H1 (cell line): ENCODE measurements around the gene PLBD2. TPM values are rescaled to one million over a fixed set of nuclear protein-coding genes. Genes with fewer than 3 reads are reported as not detected.

Experiments used
- CTCF ChIA-PET: fragments of 300-600 bp; sonication (Branson Sonifier 250); formaldehyde crosslinking; loops from one replicate; lab custom pipeline; 2021; ENCODE audit not compliant: partially characterized antibody; lab: Charles Lee
- POLR2A ChIA-PET: fragments of 300-600 bp; sonication (Branson Sonifier 250); formaldehyde crosslinking; loops from one replicate; lab custom pipeline; 2021; ENCODE audit warnings: inconsistent platforms; ENCODE audit not compliant: partially characterized antibody; lab: Charles Lee
- DNase-seq, 2 experiments: peaks; one replicate each; pipeline versions ENCODE4 v3.0.0 to v3.0.0-alpha.2; 2010 to 2022; ENCODE audit warnings: low spot score in 2 of 2, low read depth in 1 of 2, mixed read lengths in 1 of 2
- FAIRE-seq: peaks from 2 replicates; lab custom pipeline; 2011; peaks lifted over from hg19 to GRCh38; lab: Jason Lieb, UNC
- H2AFZ ChIP-seq: 2 replicates; pipeline ENCODE4 v1.8.1; 2012; ENCODE audit warnings: low read length, inconsistent platforms
- H2AK5ac ChIP-seq: 2 replicates; pipeline ENCODE4 v1.6.1; 2013; ENCODE audit warnings: low read depth, low read length
- H2BK120ac ChIP-seq: replicated peaks from 2 replicates; pipeline ENCODE3; 2013; ENCODE audit warnings: low read depth, low read length, inconsistent platforms
- H2BK12ac ChIP-seq: 2 replicates; pipeline ENCODE4 v1.6.1; 2013; ENCODE audit warnings: low read depth, low read length
- H2BK15ac ChIP-seq: 2 replicates; pipeline ENCODE4 v1.6.1; 2013; ENCODE audit warnings: low read length
- H2BK20ac ChIP-seq: 2 replicates; pipeline ENCODE4 v1.6.1; 2013; ENCODE audit warnings: low read length
- H2BK5ac ChIP-seq: 2 replicates; pipeline ENCODE4 v1.6.1; 2013; ENCODE audit warnings: low read depth, low read length
- H3K14ac ChIP-seq: 2 replicates; pipeline ENCODE4 v1.6.1; 2013; ENCODE audit warnings: inconsistent platforms; ENCODE audit not compliant: insufficient read length
- H3K18ac ChIP-seq: 2 replicates; pipeline ENCODE4 v1.6.1; 2013; ENCODE audit warnings: low read length; ENCODE audit errors: extremely low read depth
- H3K23ac ChIP-seq: 2 replicates; pipeline ENCODE4 v1.6.1; 2013; ENCODE audit warnings: inconsistent platforms; ENCODE audit not compliant: insufficient read length
- H3K23me2 ChIP-seq: 2 replicates; pipeline ENCODE4 v1.6.1; 2013; ENCODE audit warnings: low read depth, low read length
- H3K27ac ChIP-seq: 2 replicates; pipeline ENCODE4 v1.6.1; 2011; ENCODE audit warnings: low read depth, low read length, inconsistent platforms
- H3K27me3 ChIP-seq, 4 experiments: replicated peaks in 1 of 4; 1 replicate in 1 of 4; 2 replicates in 3 of 4; pipeline versions ENCODE4 v1.6.1 to v1.8.1; 2011 to 2013; ENCODE audit warnings: low read length in 3 of 4, mild to moderate bottlenecking in 3 of 4, inconsistent platforms in 2 of 4, mixed read lengths in 2 of 4, moderate library complexity in 1 of 4; ENCODE audit not compliant: control insufficient read depth in 3 of 4, insufficient read depth in 3 of 4; ENCODE audit errors: extremely low read depth in 1 of 4
- H3K36me3 ChIP-seq, 4 experiments: 2 replicates each; pipeline versions ENCODE4 v1.6.1 to v1.8.1; 2011 to 2013; ENCODE audit warnings: mild to moderate bottlenecking in 4 of 4, low read length in 3 of 4, moderate library complexity in 2 of 4, control low read depth in 1 of 4, inconsistent platforms in 1 of 4; ENCODE audit not compliant: insufficient read depth in 4 of 4, control insufficient read depth in 2 of 4
- H3K4ac ChIP-seq: replicated peaks from 2 replicates; pipeline ENCODE3; 2013; ENCODE audit warnings: low read length, low read depth, mixed read lengths, inconsistent platforms; ENCODE audit not compliant: insufficient read length
- H3K4me1 ChIP-seq, 4 experiments: replicated peaks in 1 of 4; 1 replicate in 1 of 4; 2 replicates in 3 of 4; pipeline versions ENCODE4 v1.6.1 to v1.8.1; 2011 to 2013; ENCODE audit warnings: low read length in 3 of 4, inconsistent platforms in 2 of 4, mixed read lengths in 1 of 4; ENCODE audit not compliant: insufficient read depth in 4 of 4, control insufficient read depth in 3 of 4
- H3K4me2 ChIP-seq, 2 experiments: 2 replicates each; pipeline versions ENCODE4 v1.6.1 to v1.8.1; 2011 to 2013; ENCODE audit warnings: low read depth in 2 of 2, low read length in 2 of 2, control low read depth in 1 of 2, inconsistent platforms in 1 of 2, mild to moderate bottlenecking in 1 of 2; ENCODE audit not compliant: insufficient read depth in 1 of 2
- H3K4me3 ChIP-seq, 4 experiments: fragments of 200-600, 300-600 bp in 1 of 4; sonication (generic), shearing (Covaris generic), sonication (Bioruptor Twin) in 1 of 4; 2 replicates each; pipeline versions ENCODE4 v1.5.1 to v1.8.1; 2011 to 2016; ENCODE audit warnings: low read length in 4 of 4, low read depth in 3 of 4, control low read depth in 2 of 4, inconsistent platforms in 2 of 4, mild to moderate bottlenecking in 2 of 4, mixed read lengths in 1 of 4, moderate library complexity in 1 of 4; ENCODE audit not compliant: insufficient read depth in 2 of 4; ENCODE audit errors: extremely low read depth in 1 of 4
- H3K56ac ChIP-seq: replicated peaks from 2 replicates; pipeline ENCODE3; 2013; ENCODE audit warnings: low read depth, mild to moderate bottlenecking, mixed read lengths, low read length, inconsistent platforms; ENCODE audit not compliant: insufficient read length
- H3K79me1 ChIP-seq: 2 replicates; pipeline ENCODE4 v1.6.1; 2013; ENCODE audit warnings: low read depth, low read length, control low read depth
- H3K79me2 ChIP-seq, 2 experiments: 2 replicates each; pipeline versions ENCODE4 v1.6.1 to v1.8.1; 2012 to 2013; ENCODE audit warnings: low read length in 2 of 2, mild to moderate bottlenecking in 2 of 2, inconsistent platforms in 1 of 2; ENCODE audit not compliant: insufficient read depth in 2 of 2, control insufficient read depth in 1 of 2
- H3K9ac ChIP-seq, 4 experiments: replicated peaks in 1 of 4; 1 replicate in 1 of 4; 2 replicates in 3 of 4; pipeline versions ENCODE4 v1.6.1 to v1.8.1; 2011 to 2013; ENCODE audit warnings: low read depth in 3 of 4, low read length in 3 of 4, control low read depth in 2 of 4, mild to moderate bottlenecking in 2 of 4, moderate library complexity in 2 of 4, inconsistent platforms in 1 of 4; ENCODE audit errors: extremely low read depth in 1 of 4
- H3K9me3 ChIP-seq, 2 experiments: 2 replicates each; pipeline versions ENCODE4 v1.6.1 to v1.8.1; 2012 to 2013; ENCODE audit warnings: mild to moderate bottlenecking in 2 of 2, moderate library complexity in 2 of 2, control low read depth in 1 of 2, inconsistent platforms in 1 of 2, low read depth in 1 of 2, low read length in 1 of 2, mixed read lengths in 1 of 2; ENCODE audit not compliant: insufficient read depth in 2 of 2
- H4K20me1 ChIP-seq, 2 experiments: replicated peaks in 1 of 2; 2 replicates each; pipeline versions ENCODE3 to v1.8.1; 2011 to 2013; ENCODE audit warnings: inconsistent platforms in 2 of 2, low read length in 2 of 2, mild to moderate bottlenecking in 1 of 2; ENCODE audit not compliant: insufficient read depth in 2 of 2, control insufficient read depth in 1 of 2
- H4K5ac ChIP-seq: 2 replicates; pipeline ENCODE4 v1.6.1; 2013; ENCODE audit warnings: low read length, low read depth, mixed read lengths, inconsistent platforms; ENCODE audit not compliant: insufficient read length
- H4K8ac ChIP-seq: 2 replicates; pipeline ENCODE4 v1.8.0; 2013; ENCODE audit warnings: mild to moderate bottlenecking, moderate library complexity, low read length, inconsistent platforms; ENCODE audit not compliant: insufficient read depth; ENCODE audit errors: extremely low read depth
- H4K91ac ChIP-seq: replicated peaks from 2 replicates; pipeline ENCODE3; 2013; ENCODE audit warnings: low read length, mixed read lengths, inconsistent platforms; ENCODE audit not compliant: insufficient read length
- BACH1 ChIP-seq: IDR thresholded peaks from 2 replicates; pipeline ENCODE4 v1.6.1; 2012; ENCODE audit warnings: low read length, improper control_type of control experiment
- CEBPB ChIP-seq: IDR thresholded peaks from 2 replicates; pipeline ENCODE4 v1.6.1; 2012; ENCODE audit warnings: low read depth, low read length
- KDM5A ChIP-seq: fragments of 200-600 bp; IDR thresholded peaks from 2 replicates; pipeline ENCODE4 v1.7.1; 2012; ENCODE audit warnings: mild to moderate bottlenecking, low read length, inconsistent platforms, mixed read lengths
- POU5F1 ChIP-seq: IDR thresholded peaks from 2 replicates; pipeline ENCODE4 v1.6.1; 2011; ENCODE audit warnings: low read depth, mild to moderate bottlenecking, low read length, moderate library complexity
- SIN3A ChIP-seq, 2 experiments: IDR thresholded peaks in 1 of 2; conservative IDR thresholded peaks in 1 of 2; 2 replicates each; pipeline ENCODE4 v1.6.1; 2011 to 2012; ENCODE audit warnings: low read length in 2 of 2, improper control_type of control experiment in 1 of 2, low read depth in 1 of 2, mild to moderate bottlenecking in 1 of 2
- SIRT6 ChIP-seq: IDR thresholded peaks from one replicate; pipeline ENCODE4 v1.7.1; 2012; ENCODE audit warnings: low read length, inconsistent platforms
- SIX5 ChIP-seq: IDR thresholded peaks from 2 replicates; pipeline ENCODE4 v1.6.1; 2011; ENCODE audit warnings: mild to moderate bottlenecking, low read depth, low read length
- SUZ12 ChIP-seq: fragments of 200-600 bp; sonication (generic); IDR thresholded peaks from 2 replicates; pipeline ENCODE4 v1.6.1; 2012; ENCODE audit warnings: mild to moderate bottlenecking, inconsistent platforms, low read length, moderate library complexity, mixed read lengths
- WGBS, 2 experiments: shearing (Covaris generic) in 1 of 2; methylation state at CpG; one replicate each; pipeline versions ENCODE4 v1.1.6 to v1.1.7; 2013 to 2015; ENCODE audit warnings: low lambda C conversion rate in 2 of 2, mixed read lengths in 2 of 2, inconsistent platforms in 1 of 2, low coverage in 1 of 2, missing lambda C conversion rate in 1 of 2; ENCODE audit not compliant: insufficient replicate concordance in 2 of 2, insufficient coverage in 1 of 2, insufficient read length in 1 of 2; ENCODE audit errors: extremely low coverage in 1 of 2, missing lambda C conversion rate in 1 of 2; 5-methylcytosine and 5-hydroxymethylcytosine counted together
- polyA plus RNA-seq, 7 experiments: library from polyadenylated mRNA; depleted of rRNA in 3 of 7; stranded (reverse) in 5 of 7; unstranded in 2 of 7; fragments of >200 nt in 5 of 7; fragments of 200-250 nt in 2 of 7; gene quantifications; 1 replicate in 5 of 7; 2 replicates in 1 of 7; 4 replicates in 1 of 7; pipeline versions ENCODE4 v1.2.1 to v1.2.3, GENCODE V29; 2011 to 2013; ENCODE audit warnings: missing spikeins in 2 of 7, mixed read lengths in 2 of 7
- total RNA-seq: library from RNA; stranded (reverse); fragmentation: NEBNext Ultra II Directional; extraction: Animal tissue kit (Norgen Biotek cat#: 25700); gene quantifications from 2 replicates; pipeline ENCODE4 v1.2.1, GENCODE V29; 2021

PLBD2 gene
- total and polyA plus RNA-seq, 2 of the 8 experiments (the other 6 are each of a cell fraction or from before 2014, with no cell fraction given), result 16.8 to 33.5 TPM

- H3K4me1 ChIP-seq, result 0 out of 7 replicates have a peak, but pooled peaks cover 0 to 3% (median 0%) of the 10 kb centered on the region in 4 experiments
- H4K5ac ChIP-seq, result no peak overlapping the region
- no peak overlapping the region for H2AK5ac ChIP-seq
- no peak overlapping the region for H3K18ac ChIP-seq
- no peak overlapping the region for H3K4ac ChIP-seq
- FAIRE-seq (no peak), DNase-seq (no peak)
- H3K27ac ChIP-seq, result no peak overlapping the region
- H4K8ac ChIP-seq, result no peak overlapping the region
- H3K23me2 ChIP-seq, result peaks cover 7% of the 10 kb centered on the region; the same call in 1 of the 2 replicates
- 87% methylated on average over 5 of the region's 5 CpGs; no CpG with 5 or more reads in 1 of the 2 experiments for WGBS, 2 experiments
- H3K4me2 ChIP-seq, result no peak overlapping the region
- no peak overlapping the region for H3K4me3 ChIP-seq
- no peaks in the 10 kb centered on the region for H3K9me3 ChIP-seq
- CTCF ChIA-PET, result interaction anchor here (1.1 kb wide), 1 partner anchor 20 kb away, joined by 3 read pairs; no protein-coding TSS in a partner anchor
- H3K36me3 ChIP-seq, result no peaks in the 10 kb centered on the region; a peak in 2 of 8 replicates
- H3K56ac ChIP-seq, result no peak overlapping the region
- H3K23ac ChIP-seq, result no peak overlapping the region
- POLR2A ChIA-PET, result no interaction called here
- no peaks in the 10 kb centered on the region for H3K79me2 ChIP-seq
- no peak overlapping the region for H2BK20ac ChIP-seq
- H2BK15ac ChIP-seq, result no peak overlapping the region
- no peak overlapping the region for H4K91ac ChIP-seq
- no peak overlapping the region for H2BK120ac ChIP-seq
- H3K9ac ChIP-seq, result no peak overlapping the region
- no peak overlapping the region for H2AFZ ChIP-seq
- peaks cover 0 to 2% of the 10 kb centered on the region in 2 experiments for H4K20me1 ChIP-seq
- no peak for TF ChIP-seq POU5F1
- TF ChIP-seq SIN3A (conservative IDR thresholded peaks at IDR 0.05 in 1 of 2, IDR thresholded peaks at IDR 0.05 in 1 of 2; ENCODE audit: low read depth in 1 of 2, low read length in 2 of 2), result no peak
- TF ChIP-seq KDM5A, result no peak
- TF ChIP-seq CEBPB, result no peak
- TF ChIP-seq SIRT6, result no peak
- TF ChIP-seq BACH1, result no peak
- TF ChIP-seq SUZ12, result no peak
- TF ChIP-seq SIX5, result no peak
- no peak overlapping the region for H3K14ac ChIP-seq
- H2BK12ac ChIP-seq, result no peak overlapping the region
- no peak overlapping the region for H2BK5ac ChIP-seq
- H3K79me1 ChIP-seq, result no peaks in the 10 kb centered on the region
- no peaks in the 10 kb centered on the region for H3K27me3 ChIP-seq
Measured at GRCh38 chr12:113395119-113395518, 36.7 kb downstream of the PLBD2 start.
